HEK293T (cell line): ENCODE results near the gene DENND4C.
A peak's percentile ranks its signal among the peaks of the same experiment; 100 is the strongest.

Source experiments
- CTCF ChIA-PET: fragments of 350-600 bp; formaldehyde crosslinking; extraction: SDS; loops from one replicate; lab custom pipeline; 2021; ENCODE audit warnings: antibody characterized with exemption, inconsistent platforms; lab: Yijun Ruan, JAX
- POLR2A ChIA-PET: fragments of 350-600 bp; formaldehyde crosslinking; extraction: SDS; loops from one replicate; lab custom pipeline; 2020; ENCODE audit warnings: antibody characterized with exemption, inconsistent platforms; lab: Yijun Ruan, JAX
- DNase-seq: peaks from one replicate; pipeline ENCODE4 v3.0.0; 2012; ENCODE audit warnings: mixed read lengths; ENCODE audit errors: extremely low spot score
- ARNT ChIP-seq: fragments of 450-650 bp; IDR thresholded peaks from 2 replicates; pipeline ENCODE4 v1.6.1; 2017; ENCODE audit warnings: mild to moderate bottlenecking
- BHLHE40 ChIP-seq: fragments of 450-650 bp; IDR thresholded peaks from 2 replicates; pipeline ENCODE4 v1.6.1; 2016; ENCODE audit warnings: mild to moderate bottlenecking, moderate library complexity, borderline replicate concordance
- CTBP1 ChIP-seq: fragments of 450-650 bp; IDR thresholded peaks from 2 replicates; pipeline ENCODE4 v1.6.1; 2016; ENCODE audit warnings: borderline replicate concordance
- ELF4 ChIP-seq: fragments of 450-650 bp; IDR thresholded peaks from 2 replicates; pipeline ENCODE4 v1.6.1; 2017; ENCODE audit warnings: antibody characterized with exemption
- FOXA1 ChIP-seq: fragments of 450-650 bp; IDR thresholded peaks from 2 replicates; pipeline ENCODE4 v1.6.1; 2016; ENCODE audit warnings: mild to moderate bottlenecking
- FOXK2 ChIP-seq: fragments of 450-650 bp; IDR thresholded peaks from 2 replicates; pipeline ENCODE4 v1.6.1; 2016; ENCODE audit warnings: mild to moderate bottlenecking
- FOXM1 ChIP-seq: fragments of 450-650 bp; IDR thresholded peaks from 2 replicates; pipeline ENCODE4 v1.6.1; 2017; ENCODE audit warnings: mild to moderate bottlenecking, borderline replicate concordance
- HDGF ChIP-seq: fragments of 450-650 bp; IDR thresholded peaks from 2 replicates; pipeline ENCODE4 v1.6.1; 2017; ENCODE audit warnings: antibody characterized with exemption, borderline replicate concordance
- L3MBTL2 ChIP-seq: fragments of 450-650 bp; conservative IDR thresholded peaks from 2 replicates; pipeline ENCODE4 v1.6.1; 2016; ENCODE audit warnings: mild to moderate bottlenecking
- LEF1 ChIP-seq: fragments of 450-650 bp; IDR thresholded peaks from 2 replicates; pipeline ENCODE4 v1.6.1; 2017; ENCODE audit warnings: mild to moderate bottlenecking, borderline replicate concordance
- NFRKB ChIP-seq: fragments of 450-650 bp; IDR thresholded peaks from 2 replicates; pipeline ENCODE4 v1.6.1; 2016; ENCODE audit warnings: mild to moderate bottlenecking, moderate library complexity
- PKNOX1 ChIP-seq: fragments of 450-650 bp; IDR thresholded peaks from 2 replicates; pipeline ENCODE4 v1.6.1; 2016
- SP1 ChIP-seq: fragments of 450-650 bp; IDR thresholded peaks from 2 replicates; pipeline ENCODE4 v1.6.1; 2017
- SUZ12 ChIP-seq: fragments of 450-650 bp; IDR thresholded peaks from 2 replicates; pipeline ENCODE4 v1.6.1; 2016; ENCODE audit warnings: mild to moderate bottlenecking
- TARDBP ChIP-seq: fragments of 450-650 bp; IDR thresholded peaks from 2 replicates; pipeline ENCODE4 v1.6.1; 2016
- ZNF384 ChIP-seq: fragments of 450-650 bp; IDR thresholded peaks from 2 replicates; pipeline ENCODE4 v1.6.1; 2016

DENND4C gene

GRCh38 chr9:19320495-19320894 lies 90.0 kb downstream of the DENND4C start:
- DNase-seq: no peak
- CTCF ChIA-PET: no interaction called here
- POLR2A ChIA-PET: no interaction called here
- TF ChIP-seq LEF1: no peak
- TF ChIP-seq PKNOX1: no peak
- no peak for TF ChIP-seq L3MBTL2
- TF ChIP-seq TARDBP: no peak
- no peak for TF ChIP-seq ZNF384
- no peak for TF ChIP-seq HDGF
- no peak for TF ChIP-seq ARNT
- TF ChIP-seq SUZ12: no peak
- TF ChIP-seq ELF4: no peak

- no peak for DNase-seq
- ChIA-PET POLR2A (no interaction called here), CTCF (no interaction called here)
- no peak for TF ChIP-seq NFRKB
- TF ChIP-seq HDGF: no peak
- TF ChIP-seq ELF4: no peak
Observed at GRCh38 chr9:19331877-19332276, 101.4 kb downstream of the DENND4C start.

- CTCF ChIA-PET: no interaction called here
- DNase-seq: no peak
- POLR2A ChIA-PET: no interaction called here
- TF ChIP-seq LEF1 (no peak), HDGF (no peak), NFRKB (no peak), PKNOX1 (no peak), BHLHE40 (no peak), CTBP1 (no peak), FOXA1 (no peak)
Observed at GRCh38 chr9:19336166-19336565, 105.7 kb downstream of the DENND4C start.

GRCh38 chr9:19342947-19343346 lies 112.5 kb downstream of the DENND4C start:
- POLR2A ChIA-PET: no interaction called here
- TF ChIP-seq TARDBP (no peak), SUZ12 (no peak), NFRKB (no peak), LEF1 (no peak), ARNT (no peak), FOXK2 (no peak), L3MBTL2 (no peak), BHLHE40 (no peak), HDGF (no peak), CTBP1 (no peak), ZNF384 (no peak), PKNOX1 (no peak), SP1 (no peak)
- DNase-seq: no peak
- CTCF ChIA-PET: no interaction called here

GRCh38 chr9:19358701-19359100 lies 128.2 kb downstream of the DENND4C start:
- no peak for TF ChIP-seq ELF4
- TF ChIP-seq FOXK2: no peak
- no peak for TF ChIP-seq ARNT
- no peak for TF ChIP-seq TARDBP
- TF ChIP-seq SUZ12: no peak
- TF ChIP-seq FOXM1: no peak
- TF ChIP-seq CTBP1: no peak
- TF ChIP-seq LEF1: no peak
- TF ChIP-seq FOXA1: no peak
- TF ChIP-seq NFRKB: no peak
- TF ChIP-seq BHLHE40: no peak
- no peak for TF ChIP-seq ZNF384
- no peak for TF ChIP-seq SP1
- TF ChIP-seq HDGF: no peak
- no peak for TF ChIP-seq L3MBTL2
- TF ChIP-seq PKNOX1: no peak
- ChIA-PET CTCF (no interaction called here), POLR2A (no interaction called here)
- DNase-seq: no peak

GRCh38 chr9:19369107-19369506 lies 138.6 kb downstream of the DENND4C start:
- TF ChIP-seq FOXM1 (no peak), PKNOX1 (peak; percentile 84)
- DNase-seq: peak; percentile 12
- CTCF ChIA-PET: interaction anchor here (0.7 kb wide), 1 partner anchor 95 kb away, joined by 3 read pairs; no protein-coding TSS in a partner anchor
- POLR2A ChIA-PET: interaction anchor here (1.1 kb wide), 1 partner anchor 11 kb away, joined by 3 read pairs; the partner anchor contains the start of gene RPS6
